Effector memory CD4-positive, alpha-beta T cell (primary cell): Measurements from ENCODE around the gene CNGA3.
"Not testable (repeated sequence)": the region's sequence is repeated elsewhere in the genome, so short reads cannot be mapped to it uniquely, and the experiment has no call there.

Experiments used
- DNase-seq, 3 donors: peaks; one replicate each; pipeline ENCODE4 v3.0.0-alpha.2; 2020
- H3K27ac ChIP-seq: 2 replicates; pipeline ENCODE4 v1.7.0; 2013; ENCODE audit warnings: mild to moderate bottlenecking, low read length, moderate library complexity; ENCODE audit not compliant: insufficient read depth, poor library complexity, severe bottlenecking
- H3K27me3 ChIP-seq: replicated peaks from 2 replicates; pipeline ENCODE4 v1.7.0; 2013; ENCODE audit warnings: mild to moderate bottlenecking, low read length; ENCODE audit not compliant: insufficient read depth, control insufficient read depth, poor library complexity, severe bottlenecking
- H3K36me3 ChIP-seq: 2 replicates; pipeline ENCODE4 v1.7.0; 2013; ENCODE audit warnings: mild to moderate bottlenecking, low read length, moderate library complexity; ENCODE audit not compliant: control insufficient read depth, insufficient read depth
- H3K4me1 ChIP-seq: 2 replicates; pipeline ENCODE4 v1.7.0; 2013; ENCODE audit warnings: low read length, mild to moderate bottlenecking; ENCODE audit not compliant: control insufficient read depth, insufficient read depth, poor library complexity, severe bottlenecking
- H3K4me3 ChIP-seq: 2 replicates; pipeline ENCODE4 v1.7.0; 2013; ENCODE audit warnings: low read length, low read depth, mild to moderate bottlenecking; ENCODE audit not compliant: insufficient read depth, poor library complexity, severe bottlenecking
- H3K9me3 ChIP-seq: 2 replicates; pipeline ENCODE4 v1.7.0; 2013; ENCODE audit warnings: mild to moderate bottlenecking, low read length, moderate library complexity; ENCODE audit not compliant: control insufficient read depth

CNGA3 gene

DNA sequence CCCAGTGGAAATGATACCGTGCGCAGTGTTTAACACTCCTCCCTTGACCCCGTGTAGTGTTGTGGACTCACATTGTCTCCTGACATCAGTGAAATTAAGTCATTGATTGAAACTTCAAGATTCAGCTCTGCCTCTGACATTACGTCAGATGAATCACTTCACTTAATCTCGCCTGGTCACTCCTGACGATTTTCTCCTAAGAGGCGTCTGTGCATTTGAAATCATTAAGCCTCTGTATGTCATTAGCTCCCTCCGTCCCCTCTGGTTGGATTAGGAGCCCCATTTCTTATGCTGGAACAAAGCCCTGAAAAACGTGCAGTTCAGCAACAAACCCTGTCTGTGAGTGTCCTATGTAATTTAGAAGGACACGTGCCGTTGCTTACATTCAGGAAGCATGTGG lies 36.7 kb upstream of the CNGA3 start:
- Histone ChIP-seq H3K27me3 (peaks cover 12% of the 10 kb centered on the region), H3K36me3 (no peaks in the 10 kb centered on the region), H3K27ac (no peak overlapping the region), H3K4me1 (no peaks in the 10 kb centered on the region), H3K9me3 (no peaks in the 10 kb centered on the region), H3K4me3 (no peak overlapping the region)
- no peak for DNase-seq

DNA sequence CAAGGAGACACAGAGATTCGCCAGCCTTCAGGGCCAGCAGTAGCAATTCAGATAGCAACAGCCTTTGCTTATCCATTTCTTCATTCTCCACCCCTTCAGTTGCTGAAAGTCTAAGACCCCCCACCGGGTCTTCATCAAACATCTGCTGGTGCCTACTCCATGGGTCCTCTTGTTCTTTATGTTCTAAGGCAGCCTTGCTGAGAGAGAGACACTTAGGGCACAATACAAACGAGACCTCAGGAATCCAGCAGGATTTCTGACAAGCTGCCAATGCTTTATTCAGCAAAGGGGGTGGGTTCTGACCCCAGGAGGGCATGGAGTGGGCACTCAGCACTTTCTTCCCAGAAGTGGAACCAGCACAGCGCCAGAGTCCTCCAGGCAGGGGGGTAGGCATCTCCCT lies 36.2 kb upstream of the CNGA3 start:
- no peaks in the 10 kb centered on the region for H3K9me3 ChIP-seq
- H3K27me3 ChIP-seq: peaks cover 10% of the 10 kb centered on the region
- H3K4me1 ChIP-seq: no peaks in the 10 kb centered on the region
- no peak overlapping the region for H3K27ac ChIP-seq
- DNase-seq: no peak
- H3K36me3 ChIP-seq: no peaks in the 10 kb centered on the region
- H3K4me3 ChIP-seq: no peak overlapping the region

DNA sequence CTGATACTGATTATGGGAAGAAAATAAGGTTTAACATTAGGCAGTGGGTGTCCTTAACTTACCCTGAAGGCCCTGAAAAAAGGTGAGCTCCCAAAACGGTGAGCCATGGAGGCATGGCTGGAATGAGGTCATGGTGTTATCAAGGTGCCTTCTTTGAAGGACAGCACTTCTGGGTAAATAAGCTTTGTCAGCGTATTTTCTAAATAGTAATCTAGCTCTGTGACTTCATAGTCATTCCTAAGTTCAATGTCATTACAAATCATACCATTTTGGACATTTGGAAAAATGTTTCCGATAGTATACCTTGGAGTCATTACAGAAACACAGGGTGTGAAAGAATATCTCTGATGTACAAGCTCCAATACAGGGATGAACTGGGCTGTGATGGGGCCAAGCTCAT lies 35.2 kb upstream of the CNGA3 start:
- DNase-seq: no peak
- H3K4me1 ChIP-seq: no peaks in the 10 kb centered on the region
- no peaks in the 10 kb centered on the region for H3K9me3 ChIP-seq
- H3K27ac ChIP-seq: no peak overlapping the region
- no peak overlapping the region for H3K4me3 ChIP-seq
- H3K27me3 ChIP-seq: peaks cover 6% of the 10 kb centered on the region
- no peaks in the 10 kb centered on the region for H3K36me3 ChIP-seq

DNA sequence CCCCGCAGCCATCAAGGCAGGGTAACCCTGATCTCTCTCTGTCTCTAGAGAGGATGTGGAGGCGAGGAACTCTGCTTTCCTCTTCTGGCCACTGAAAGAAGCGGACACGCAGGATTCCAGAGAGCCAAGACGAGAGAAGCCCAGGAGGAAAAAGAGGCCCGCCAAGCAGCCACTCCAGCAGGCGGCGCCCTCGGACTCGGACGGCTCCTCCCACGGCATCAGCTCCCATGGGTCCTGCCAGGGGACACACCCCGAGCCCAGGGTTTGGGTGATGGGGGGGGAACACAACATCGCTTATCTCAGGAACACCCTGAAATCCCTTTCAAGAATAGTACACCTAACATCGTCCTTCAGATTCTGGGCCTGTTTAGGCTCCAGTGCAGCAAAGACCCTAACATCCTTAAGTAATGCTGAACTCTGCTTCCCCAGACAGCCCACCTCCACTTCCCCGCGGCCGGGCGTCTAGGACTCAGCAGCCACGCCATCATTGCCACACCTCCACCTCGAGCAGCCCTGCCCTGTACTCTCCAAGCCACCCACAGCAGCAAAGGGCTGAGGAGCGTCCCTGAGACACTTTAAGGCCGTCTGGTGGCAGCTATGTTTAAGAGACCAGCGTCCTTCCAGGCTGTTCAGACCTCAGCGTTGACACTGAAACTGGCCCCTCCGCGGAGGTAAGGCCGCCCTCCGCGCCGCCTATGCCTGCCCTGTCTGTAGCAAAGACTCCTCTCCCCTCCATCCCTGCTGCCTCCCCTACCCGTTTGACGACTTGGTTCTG lies 34.3 kb upstream of the CNGA3 start:
- no peaks in the 10 kb centered on the region for H3K36me3 ChIP-seq
- H3K27ac ChIP-seq: no peak overlapping the region
- peaks cover 6% of the 10 kb centered on the region for H3K27me3 ChIP-seq
- no peaks in the 10 kb centered on the region for H3K4me1 ChIP-seq
- H3K4me3 ChIP-seq: no peak overlapping the region
- DNase-seq: no peak
- H3K9me3 ChIP-seq: no peaks in the 10 kb centered on the region

DNA sequence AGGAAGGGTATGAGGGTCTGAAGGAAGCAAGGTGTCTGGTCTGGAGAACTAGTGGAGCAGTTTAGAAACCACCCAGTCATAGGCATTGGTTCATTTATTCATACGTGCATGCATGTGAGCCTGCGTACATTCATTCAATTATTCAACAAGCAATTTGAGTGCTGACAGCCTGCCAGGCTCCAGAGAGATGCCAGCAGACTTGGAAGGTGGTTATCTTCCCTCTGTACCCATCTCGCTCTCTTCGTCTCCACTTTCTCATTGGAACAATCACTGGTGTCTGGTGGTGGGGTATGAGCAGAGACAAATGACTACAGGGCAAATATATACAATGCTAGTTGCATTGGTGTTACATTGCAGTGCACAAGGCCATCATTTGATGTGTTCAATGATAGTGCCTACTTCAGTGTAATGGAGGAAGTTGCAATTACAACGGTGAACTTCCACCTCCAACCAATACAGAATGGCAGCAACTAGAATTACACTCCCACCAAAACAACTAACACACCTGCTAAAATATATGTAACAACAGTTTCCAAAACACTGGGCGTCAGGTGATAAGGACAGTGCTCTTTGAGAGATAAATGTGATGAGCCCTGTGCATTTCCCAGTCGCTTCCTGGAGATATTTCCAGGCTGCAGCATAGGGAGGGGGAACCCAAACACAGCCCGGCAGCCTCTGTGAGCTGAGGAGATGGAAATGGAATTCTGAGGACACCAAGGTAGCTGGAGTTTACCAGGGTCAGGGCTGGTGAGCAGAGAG lies 32.6 kb upstream of the CNGA3 start:
- H3K27ac ChIP-seq: no peak overlapping the region
- peaks cover 6% of the 10 kb centered on the region for H3K27me3 ChIP-seq
- H3K36me3 ChIP-seq: no peaks in the 10 kb centered on the region
- H3K4me1 ChIP-seq: no peaks in the 10 kb centered on the region
- H3K9me3 ChIP-seq: no peaks in the 10 kb centered on the region
- H3K4me3 ChIP-seq: no peak overlapping the region
- no peak for DNase-seq

GRCh38 chr2:98314251-98314650 lies 32.0 kb upstream of the CNGA3 start:
- DNase-seq: no peak

DNA sequence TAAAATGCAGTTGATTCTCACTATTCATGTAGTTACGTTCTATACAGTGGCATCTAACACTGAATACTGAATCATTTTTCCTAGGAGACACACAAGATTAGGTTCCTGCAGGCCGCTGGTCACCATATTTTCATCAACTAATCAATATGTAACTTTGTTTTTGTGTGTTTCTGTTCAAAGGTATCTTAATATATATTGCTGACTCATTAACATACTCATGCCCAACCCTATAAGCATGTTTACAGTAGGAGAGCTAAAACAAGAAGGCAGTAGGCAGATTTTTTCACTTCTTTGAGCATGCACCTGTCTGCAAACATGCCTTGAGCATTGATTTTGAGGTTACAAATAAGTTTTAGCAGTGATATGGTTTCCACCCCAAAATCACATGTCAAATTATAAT lies 30.3 kb upstream of the CNGA3 start:
- Histone ChIP-seq H3K4me1 (no peaks in the 10 kb centered on the region), H3K27me3 (peaks cover 3% of the 10 kb centered on the region), H3K36me3 (no peaks in the 10 kb centered on the region), H3K4me3 (no peak overlapping the region), H3K9me3 (no peaks in the 10 kb centered on the region), H3K27ac (no peak overlapping the region)
- no peak for DNase-seq

More at GRCh38 chr2:98314251-98314650, 32.0 kb upstream of the CNGA3 start:
- Histone ChIP-seq H3K4me1 (no peaks in the 10 kb centered on the region), H3K9me3 (no peaks in the 10 kb centered on the region), H3K36me3 (no peaks in the 10 kb centered on the region), H3K27ac (no peak overlapping the region), H3K4me3 (no peak overlapping the region), H3K27me3 (peaks cover 6% of the 10 kb centered on the region)

DNA sequence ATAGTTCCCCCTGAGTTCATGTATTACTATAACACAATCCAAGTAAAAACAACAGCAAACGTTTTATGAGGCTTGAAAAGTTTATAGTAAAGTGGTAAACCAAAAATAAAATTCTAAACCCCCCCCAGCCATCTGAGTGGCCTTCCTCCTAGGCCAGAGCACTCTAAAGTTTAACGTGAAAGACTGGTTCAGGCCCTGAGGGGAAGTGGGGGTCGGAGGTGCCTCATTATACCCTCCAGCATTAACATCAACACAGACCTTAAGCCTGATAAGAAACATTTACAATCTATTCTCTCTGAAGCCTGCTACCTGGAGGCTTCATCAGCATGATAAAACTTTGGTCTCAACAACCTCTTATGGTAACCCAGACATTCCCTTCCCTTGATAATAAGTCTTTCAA lies 29.0 kb upstream of the CNGA3 start:
- no peak for DNase-seq
- Histone ChIP-seq H3K27me3 (peaks cover 3% of the 10 kb centered on the region), H3K4me1 (no peaks in the 10 kb centered on the region), H3K9me3 (no peaks in the 10 kb centered on the region), H3K36me3 (no peaks in the 10 kb centered on the region), H3K4me3 (no peak overlapping the region), H3K27ac (no peak overlapping the region)

DNA sequence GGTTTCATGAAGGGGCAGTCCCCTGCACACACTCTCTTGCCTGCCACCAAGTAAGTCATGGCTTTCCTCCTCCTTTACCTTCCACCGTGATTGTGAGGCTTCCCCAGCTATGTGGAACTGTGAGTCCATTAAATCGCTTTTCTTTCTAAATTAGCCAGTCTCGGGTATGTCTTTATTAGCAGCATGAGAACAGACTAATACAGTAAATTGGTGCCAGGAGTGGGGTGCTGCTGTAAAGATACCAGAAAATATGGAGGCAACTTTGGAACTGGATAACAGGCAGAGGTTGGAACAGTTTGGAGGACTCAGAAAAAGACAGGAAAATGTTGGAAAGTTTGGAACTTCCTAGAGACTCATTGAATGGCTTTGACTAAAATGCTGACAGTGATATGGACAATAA lies 26.1 kb upstream of the CNGA3 start:
- not testable (repeated sequence) for H3K27me3 ChIP-seq, H3K36me3 ChIP-seq, H3K27ac ChIP-seq, H3K4me3 ChIP-seq, DNase-seq, H3K9me3 ChIP-seq, H3K4me1 ChIP-seq

- Histone ChIP-seq H3K9me3 (no peaks in the 10 kb centered on the region), H3K27me3 (no peaks in the 10 kb centered on the region), H3K4me3 (no peak overlapping the region), H3K36me3 (no peaks in the 10 kb centered on the region), H3K27ac (no peak overlapping the region), H3K4me1 (no peaks in the 10 kb centered on the region)
- DNase-seq: no peak
Observed at GRCh38 chr2:98324181-98324580, 22.1 kb upstream of the CNGA3 start.
